Measurements from ENCODE around the gene NTRK2. TPM values are rescaled to one million over a fixed set of nuclear protein-coding genes. Genes with fewer than 3 reads are reported as not detected.

NTRK2 gene
- total and polyA plus RNA-seq, 4 donors = 0.26 to 1.4 (median 0.56) TPM

- Histone ChIP-seq H3K9me3 (ENCODE audit: control insufficient read depth in 4 of 4, low read length in 3 of 4) (no peaks in the 10 kb centered on the region), H3K27me3 (ENCODE audit: control insufficient read depth in 4 of 4, insufficient read depth in 4 of 4, low read length in 3 of 4) (peaks cover 0 to 3% (median 0%) of the 10 kb centered on the region in 4 donors), H3K9ac (ENCODE audit: low read depth in 1 of 2, low read length in 2 of 2) (no peak overlapping the region), H3K4me1 (ENCODE audit: control insufficient read depth in 4 of 4, insufficient read depth in 4 of 4, low read length in 3 of 4) (no peaks in the 10 kb centered on the region), H3K27ac (ENCODE audit: low read depth in 1 of 2, low read length in 2 of 2) (no peak overlapping the region), H3K4me3 (ENCODE audit: low read depth in 1 of 3, low read length in 3 of 3) (no peak overlapping the region), H3K36me3 (ENCODE audit: control insufficient read depth in 4 of 4, insufficient read depth in 3 of 4, low read depth in 1 of 4, low read length in 3 of 4) (no peaks in the 10 kb centered on the region)
- no peak for DNase-seq (ENCODE audit: low spot score)
- WGBS = 58% methylated on average over 5 of the region's 5 CpGs
- TF ChIP-seq GABPA (IDR thresholded peaks at IDR 0.05 in 1 of 2, conservative IDR thresholded peaks at IDR 0.05 in 1 of 2) = no peak
- TF ChIP-seq SP1 (IDR thresholded peaks at IDR 0.05) = no peak
- TF ChIP-seq EGR1 (IDR thresholded peaks at IDR 0.05; ENCODE audit: low read depth in 2 of 2) = no peak
- no peak for TF ChIP-seq HNF4G (IDR thresholded peaks at IDR 0.05)
- no peak for TF ChIP-seq JUND (IDR thresholded peaks at IDR 0.05)
- TF ChIP-seq FOXA1 (IDR thresholded peaks at IDR 0.05) = no peak
- TF ChIP-seq CTCF (IDR thresholded peaks at IDR 0.05; ENCODE audit: low read depth, low read length, missing input control) = no peak
- TF ChIP-seq MAX (IDR thresholded peaks at IDR 0.05) = no peak
- TF ChIP-seq YY1 (IDR thresholded peaks at IDR 0.05) = no peak
- no peak for TF ChIP-seq ZBTB33 (IDR thresholded peaks at IDR 0.05)
- TF ChIP-seq HNF4A (conservative IDR thresholded peaks at IDR 0.05) = no peak
- TF ChIP-seq RAD21 (IDR thresholded peaks at IDR 0.05) = no peak
- no peak for TF ChIP-seq TAF1 (conservative IDR thresholded peaks at IDR 0.05)
- no peak for TF ChIP-seq FOXA2 (IDR thresholded peaks at IDR 0.05)
- TF ChIP-seq RXRA (IDR thresholded peaks at IDR 0.05) = no peak
- no peak for TF ChIP-seq REST (IDR thresholded peaks at IDR 0.05)
- no peak for TF ChIP-seq NR2F2 (IDR thresholded peaks at IDR 0.05)
- no peak for TF ChIP-seq ATF3 (IDR thresholded peaks at IDR 0.05)
Measured at GRCh38 chr9:84750152-84750865, 80.8 kb downstream of the NTRK2 start.
